Lower lobe of right lung (tissue), 2 donors: ENCODE measurements around the gene UNKL. TPM values are rescaled to one million over a fixed set of nuclear protein-coding genes. Genes with fewer than 3 reads are reported as not detected.

Experiments
- ATAC-seq, 2 donors: fragments of 200-7000 bp; cut with Tn5 transposase; one replicate each; pipeline ENCODE4 v1.9.1; 2020 to 2022; ENCODE audit warnings: mild to moderate bottlenecking in 2 of 2, moderate library complexity in 2 of 2
- DNase-seq: peaks from one replicate; pipeline ENCODE4 v3.0.0-alpha.2; 2020
- H3K27ac ChIP-seq: fragments of 200-600 bp; one replicate; pipeline ENCODE4 v1.8.0; 2022
- H3K27me3 ChIP-seq: fragments of 200-600 bp; one replicate; pipeline ENCODE4 v1.8.0; 2022; ENCODE audit warnings: low read depth
- H3K36me3 ChIP-seq: fragments of 200-600 bp; one replicate; pipeline ENCODE4 v1.8.0; 2022; ENCODE audit warnings: mild to moderate bottlenecking
- H3K4me1 ChIP-seq: fragments of 200-600 bp; one replicate; pipeline ENCODE4 v1.8.0; 2022
- H3K4me3 ChIP-seq: fragments of 200-600 bp; one replicate; pipeline ENCODE4 v1.8.0; 2022; ENCODE audit warnings: mild to moderate bottlenecking
- H3K9me3 ChIP-seq: fragments of 200-600 bp; one replicate; pipeline ENCODE4 v1.8.0; 2022
- CTCF ChIP-seq: fragments of 200-600 bp; IDR thresholded peaks from one replicate; pipeline ENCODE4 v1.8.0; 2022; ENCODE audit warnings: antibody characterized with exemption, mild to moderate bottlenecking
- intact Hi-C: fragments of 100-400 bp; cut with DNase I; formaldehyde crosslinking; loops from one replicate; pipeline ENCODE4 v1.11.0; 2022
- total RNA-seq: library from RNA; stranded (reverse); fragmentation: NEBNext Ultra II Directional; extraction: Animal tissue kit (Norgen Biotek cat#: 25700); gene quantifications from one replicate; pipeline ENCODE4 v1.2.1, GENCODE V29; 2021
- donor health status: DM: no; HTN: yes; CAD: no; lungs with severe emphysema.

UNKL gene
- total RNA-seq, 1 donor from 2014 or later: 23.1 TPM

DNA sequence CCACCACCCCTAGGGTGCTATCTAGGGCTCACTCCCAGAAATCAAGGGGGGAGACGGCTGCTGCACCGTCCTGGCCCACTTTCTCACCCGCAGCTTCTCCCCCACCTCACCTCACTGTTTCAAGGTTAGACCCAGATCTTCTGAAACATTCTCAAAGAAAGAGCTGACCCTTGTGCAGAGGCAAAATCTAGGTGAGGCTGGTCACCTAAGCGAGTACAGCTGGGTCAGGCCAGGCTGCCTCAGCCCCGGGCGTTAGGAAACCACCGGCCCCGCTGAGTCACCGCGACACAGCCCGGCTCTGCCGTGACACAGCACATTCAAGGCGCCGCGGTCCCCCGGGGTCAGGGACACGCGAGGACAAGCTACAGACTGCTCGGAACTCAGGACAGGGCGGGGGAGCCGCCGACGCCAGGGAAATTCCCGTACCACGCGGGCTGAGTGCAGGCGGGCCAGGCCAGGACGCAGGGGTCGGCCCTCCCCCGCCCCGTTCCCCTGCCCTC, 35.6 kb downstream of the UNKL start:
- DNase-seq: peak; percentile 84
- peaks cover 43% of the 10 kb centered on the region for H3K36me3 ChIP-seq

DNA sequence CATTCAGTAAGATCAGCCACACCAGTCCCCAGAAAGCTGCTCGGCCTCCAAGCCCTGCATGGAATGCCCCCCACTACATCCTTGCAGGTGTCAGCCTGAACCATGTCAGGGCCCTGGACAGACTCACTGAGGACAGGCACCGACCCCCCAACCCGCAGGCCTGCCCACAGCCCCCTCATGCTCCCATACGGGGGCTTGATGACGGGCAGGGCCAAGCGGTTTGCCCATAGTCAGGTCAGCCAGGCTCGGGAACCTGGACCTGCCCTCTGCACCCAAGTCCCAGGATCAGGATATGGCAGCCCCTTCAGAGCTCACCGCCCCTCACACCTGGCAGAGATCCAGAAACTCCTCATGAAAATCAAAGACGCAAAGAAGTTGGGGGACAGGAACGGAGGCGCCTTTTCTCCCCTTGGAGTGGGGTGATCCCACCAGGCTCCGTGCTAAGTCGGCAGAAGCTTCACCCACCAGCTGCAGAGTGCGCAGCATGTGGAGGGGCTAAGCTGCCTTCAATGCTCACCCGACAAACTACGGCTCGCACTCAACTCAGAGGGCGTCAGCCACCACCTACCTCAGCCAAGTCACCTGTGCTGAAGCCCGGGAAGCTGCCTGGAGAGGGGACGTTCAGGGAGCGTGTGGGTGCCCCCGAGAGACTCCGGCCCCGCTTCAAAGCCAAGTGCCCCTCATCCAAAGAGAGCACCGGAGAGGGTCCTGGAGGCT, 36.3 kb downstream of the UNKL start:
- H3K27me3 ChIP-seq: no peaks in the 10 kb centered on the region
- H3K4me3 ChIP-seq: peak overlapping the region; percentile 61
- ATAC-seq: no peak
- intact Hi-C loops: no loop called here
- TF ChIP-seq CTCF: no peak
- peak overlapping the region; percentile 60 for H3K27ac ChIP-seq
- no peaks in the 10 kb centered on the region for H3K9me3 ChIP-seq
- H3K36me3 ChIP-seq: peaks cover 37% of the 10 kb centered on the region
- H3K4me1 ChIP-seq: peaks cover 14% of the 10 kb centered on the region
- DNase-seq: no peak

More for the DNA sequence above, 35.6 kb downstream of the UNKL start:
- intact Hi-C loops: no loop called here
- peak; percentile 82 to 87 for ATAC-seq
- H3K9me3 ChIP-seq: no peaks in the 10 kb centered on the region
- no peak for TF ChIP-seq CTCF
- H3K4me3 ChIP-seq: peak overlapping the region; percentile 61
- peak overlapping the region; percentile 60 for H3K27ac ChIP-seq
- peaks cover 14% of the 10 kb centered on the region for H3K4me1 ChIP-seq
- H3K27me3 ChIP-seq: no peaks in the 10 kb centered on the region

DNA sequence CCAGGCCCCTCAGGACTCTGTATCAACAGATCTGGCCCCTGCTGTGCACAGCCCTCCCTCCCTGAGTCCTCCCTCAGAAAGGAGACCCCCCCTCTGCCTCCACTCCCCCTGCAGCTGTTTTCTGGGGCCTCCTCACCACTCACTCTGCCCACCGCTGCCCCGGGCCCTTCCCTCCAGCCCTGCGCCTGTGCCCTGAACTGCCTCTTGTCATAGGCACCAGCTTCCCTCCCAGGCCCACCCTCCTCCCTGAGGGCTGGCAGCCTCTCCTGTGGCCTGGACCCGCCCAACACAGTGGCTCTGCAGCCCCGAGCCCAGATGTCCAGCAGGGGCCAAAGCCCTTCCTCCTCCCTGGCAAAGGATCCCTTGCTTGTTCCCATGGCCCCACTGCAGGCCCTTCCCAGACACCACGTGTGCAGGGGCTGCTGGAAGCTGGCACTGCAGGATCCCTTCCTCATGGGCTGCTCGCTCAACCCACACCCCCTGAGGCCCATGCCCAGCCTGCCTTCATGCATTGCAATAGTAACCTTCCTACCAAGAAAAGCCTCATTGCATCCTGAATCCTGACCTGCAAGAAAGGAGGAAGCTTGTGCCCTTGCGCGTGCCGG, 37.0 kb downstream of the UNKL start:
- no peaks in the 10 kb centered on the region for H3K9me3 ChIP-seq
- intact Hi-C loops: no loop called here
- TF ChIP-seq CTCF: no peak
- H3K4me3 ChIP-seq: no peak overlapping the region
- no peak for DNase-seq
- peaks cover 14% of the 10 kb centered on the region for H3K4me1 ChIP-seq
- no peak for ATAC-seq
- peaks cover 35% of the 10 kb centered on the region for H3K36me3 ChIP-seq
- H3K27me3 ChIP-seq: no peaks in the 10 kb centered on the region
- H3K27ac ChIP-seq: no peak overlapping the region

- ATAC-seq (no peak), DNase-seq (no peak)
- Histone ChIP-seq H3K4me3 (no peak overlapping the region), H3K27me3 (no peaks in the 10 kb centered on the region), H3K4me1 (peaks cover 14% of the 10 kb centered on the region), H3K27ac (no peak overlapping the region), H3K36me3 (peaks cover 29% of the 10 kb centered on the region), H3K9me3 (no peaks in the 10 kb centered on the region)
- intact Hi-C loops: no loop called here
- TF ChIP-seq CTCF: no peak
Measured at GRCh38 chr16:1375741-1376410, 38.6 kb downstream of the UNKL start.

DNA sequence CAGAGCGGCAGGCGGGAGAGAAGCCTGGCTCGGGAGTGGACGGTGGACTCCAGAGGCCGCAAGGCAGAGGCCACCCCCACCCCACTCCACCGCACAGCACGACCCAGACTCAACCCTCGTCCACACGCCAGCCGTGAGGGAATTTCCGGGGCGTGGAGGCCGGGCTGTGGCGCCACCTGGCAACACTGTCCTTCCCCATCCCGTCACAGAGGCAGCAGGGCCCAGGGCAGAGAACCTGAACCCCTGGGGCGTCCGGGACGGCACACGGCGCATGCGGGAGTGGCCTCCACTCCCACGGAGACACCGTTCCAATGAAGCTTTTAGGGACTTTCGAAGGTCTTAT, 39.2 kb downstream of the UNKL start:
- Histone ChIP-seq H3K4me3 (no peak overlapping the region), H3K27ac (no peak overlapping the region), H3K36me3 (peaks cover 31% of the 10 kb centered on the region), H3K9me3 (no peaks in the 10 kb centered on the region), H3K4me1 (peaks cover 14% of the 10 kb centered on the region), H3K27me3 (no peaks in the 10 kb centered on the region)
- no peak for TF ChIP-seq CTCF
- ATAC-seq (no peak), DNase-seq (no peak)
- intact Hi-C loops: no loop called here
